Measurements from ENCODE around the gene MAP1LC3A. TPM values are rescaled to one million over a fixed set of nuclear protein-coding genes. Genes with fewer than 3 reads are reported as not detected.

MAP1LC3A gene
- total RNA-seq, 1 experiment from 2014 or later, result 25.9 TPM

DNA sequence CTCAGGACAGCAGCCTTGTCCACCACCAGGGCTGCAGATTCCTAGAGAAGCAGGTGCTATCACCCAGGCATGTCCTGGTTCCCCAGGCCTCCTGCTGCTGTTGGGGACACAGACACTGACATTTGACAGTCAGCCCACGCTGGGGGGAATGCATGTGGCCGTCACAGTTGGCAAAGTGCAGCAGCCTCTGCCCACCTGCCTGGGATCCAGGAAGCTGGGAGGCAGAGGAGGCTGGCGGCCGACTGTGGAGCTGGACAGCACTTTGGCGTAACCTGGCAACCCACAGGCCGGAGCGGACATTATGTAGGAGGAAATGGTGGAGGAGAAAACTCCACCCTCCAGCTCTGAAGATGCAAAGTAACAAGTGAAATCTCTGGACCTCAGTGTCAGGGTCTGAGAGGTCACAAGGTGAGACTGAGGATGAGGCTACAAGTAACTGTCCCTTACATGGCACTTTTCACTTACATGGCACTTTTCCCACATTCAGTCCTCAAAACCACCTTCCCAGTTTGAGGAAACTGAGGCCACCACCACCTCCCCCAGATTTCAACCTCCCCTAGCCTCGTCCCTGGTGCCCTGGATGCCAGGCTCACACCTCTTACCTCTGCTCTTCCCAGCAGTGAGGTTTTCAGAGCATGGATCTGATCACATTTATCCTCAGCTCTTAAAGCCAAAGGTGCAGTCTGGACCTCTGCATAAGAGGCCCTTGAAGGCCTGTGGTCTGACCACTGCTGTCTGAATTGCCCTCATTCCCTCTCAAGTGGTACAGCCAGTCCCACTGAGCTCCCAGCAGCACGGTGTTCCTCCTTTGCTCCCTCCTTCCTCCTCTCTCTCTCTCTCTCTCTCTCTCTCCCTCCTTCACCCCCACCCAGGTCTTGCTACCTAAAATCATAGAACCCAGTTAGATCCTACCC is 8.7 kb downstream of the MAP1LC3A start:
- Histone ChIP-seq H3K4me2 (ENCODE audit: insufficient read depth, insufficient read length, low read length) (no peak overlapping the region), H2BK15ac (ENCODE audit: low read depth, low read length) (no peak overlapping the region), H3T11ph (ENCODE audit: low read length) (no peak overlapping the region), H3K4ac (ENCODE audit: low read depth, low read length) (no peak overlapping the region), H3K27me3 (ENCODE audit: insufficient read depth, low read length) (no peaks in the 10 kb centered on the region), H3K14ac (ENCODE audit: insufficient read depth, low read length) (no peak overlapping the region), H3K18ac (ENCODE audit: insufficient read length, low read depth, low read length) (no peak overlapping the region), H4K20me1 (ENCODE audit: control insufficient read depth, insufficient read depth, insufficient read length) (no peaks in the 10 kb centered on the region), H3K9ac (ENCODE audit: extremely low read depth, insufficient read length, low read length) (no peak overlapping the region), H2BK5ac (ENCODE audit: insufficient read length, low read length) (no peak overlapping the region), H3K27ac (ENCODE audit: insufficient read length, low read depth, low read length) (no peak overlapping the region), H3K56ac (ENCODE audit: insufficient read length, low read depth, low read length) (no peak overlapping the region), H3K23me2 (ENCODE audit: insufficient read length, low read depth, low read length, poor library complexity, severe bottlenecking) (no peaks in the 10 kb centered on the region), H4K8ac (replicated peaks; ENCODE audit: insufficient read length, low read depth, low read length) (no peak overlapping the region), H2BK120ac (ENCODE audit: low read depth, low read length, poor library complexity, severe bottlenecking) (no peak overlapping the region), H2BK12ac (ENCODE audit: insufficient read length, low read depth, low read length) (no peak overlapping the region), H3K9me3 (ENCODE audit: control insufficient read depth, low read depth, low read length) (no peaks in the 10 kb centered on the region), H3K23ac (ENCODE audit: insufficient read length, low read depth, low read length) (no peak overlapping the region), H2AK5ac (ENCODE audit: insufficient read length, low read length) (no peak overlapping the region), H2BK20ac (ENCODE audit: low read depth, low read length, poor library complexity, severe bottlenecking) (no peak overlapping the region), H4K5ac (ENCODE audit: insufficient read length, low read depth, low read length) (no peak overlapping the region), H3K4me1 (ENCODE audit: insufficient read depth, low read length) (no peaks in the 10 kb centered on the region), H3K79me2 (ENCODE audit: insufficient read depth, low read length) (no peaks in the 10 kb centered on the region), H3K79me1 (ENCODE audit: insufficient read depth, low read depth, low read length, poor library complexity, severe bottlenecking) (no peaks in the 10 kb centered on the region), H2AFZ (ENCODE audit: low read length) (no peak overlapping the region), H4K91ac (ENCODE audit: insufficient read length, low read depth, low read length) (no peak overlapping the region)
- Mint-ChIP-seq H3K9me3 (no peaks in the 10 kb centered on the region), H3K4me1 (peaks cover 15 to 25% of the 10 kb centered on the region in 2 experiments), H3K36me3 (ENCODE audit: insufficient read depth in 1 of 3, low read depth in 3 of 3) (peaks cover 2 to 9% (median 6%) of the 10 kb centered on the region in 3 experiments; a peak in 4 of 7 replicates), H3K4me3 (no peak overlapping the region), H3K27ac (peak overlapping the region; percentile 73 to 95 (median 95); a peak in 6 of 7 replicates), H3K27me3 (ENCODE audit: low read depth) (no peaks in the 10 kb centered on the region)
- WGBS (ENCODE audit: extremely low coverage, insufficient read length, low lambda C conversion rate), result no CpG with 5 or more reads among the region's 9 CpGs
- DNase-seq, result no peak
- TF ChIP-seq, protein P1, sequence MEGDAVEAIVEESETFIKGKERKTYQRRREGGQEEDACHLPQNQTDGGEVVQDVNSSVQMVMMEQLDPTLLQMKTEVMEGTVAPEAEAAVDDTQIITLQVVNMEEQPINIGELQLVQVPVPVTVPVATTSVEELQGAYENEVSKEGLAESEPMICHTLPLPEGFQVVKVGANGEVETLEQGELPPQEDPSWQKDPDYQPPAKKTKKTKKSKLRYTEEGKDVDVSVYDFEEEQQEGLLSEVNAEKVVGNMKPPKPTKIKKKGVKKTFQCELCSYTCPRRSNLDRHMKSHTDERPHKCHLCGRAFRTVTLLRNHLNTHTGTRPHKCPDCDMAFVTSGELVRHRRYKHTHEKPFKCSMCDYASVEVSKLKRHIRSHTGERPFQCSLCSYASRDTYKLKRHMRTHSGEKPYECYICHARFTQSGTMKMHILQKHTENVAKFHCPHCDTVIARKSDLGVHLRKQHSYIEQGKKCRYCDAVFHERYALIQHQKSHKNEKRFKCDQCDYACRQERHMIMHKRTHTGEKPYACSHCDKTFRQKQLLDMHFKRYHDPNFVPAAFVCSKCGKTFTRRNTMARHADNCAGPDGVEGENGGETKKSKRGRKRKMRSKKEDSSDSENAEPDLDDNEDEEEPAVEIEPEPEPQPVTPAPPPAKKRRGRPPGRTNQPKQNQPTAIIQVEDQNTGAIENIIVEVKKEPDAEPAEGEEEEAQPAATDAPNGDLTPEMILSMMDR (conservative IDR thresholded peaks at IDR 0.05), result no peak
